ENCODE results near the gene THOC7. TPM values are rescaled to one million over a fixed set of nuclear protein-coding genes. Genes with fewer than 3 reads are reported as not detected.

The THOC7 gene
- total RNA-seq, 2 donors from 2014 or later: 24.4 to 55.9 TPM

GRCh38 chr3:63905731-63906620 is 42.4 kb upstream of the THOC7 start:
- Histone ChIP-seq H3K36me3 (no peaks in the 10 kb centered on the region), H3K27ac (no peak overlapping the region), H3K4me1 (replicated peaks) (no peaks in the 10 kb centered on the region), H3K27me3 (replicated peaks; ENCODE audit: insufficient read depth) (no peaks in the 10 kb centered on the region), H3K9me3 (no peaks in the 10 kb centered on the region), H3K4me3 (no peak overlapping the region)
- 89% methylated on average over 4 of the region's 4 CpGs for WGBS
- intact Hi-C loops (cut with DNase I): no loop called here
- no peak for TF ChIP-seq POLR2AphosphoS5 (IDR thresholded peaks at IDR 0.05)
- TF ChIP-seq POLR2A (IDR thresholded peaks at IDR 0.05): no peak
- TF ChIP-seq CTCF (IDR thresholded peaks at IDR 0.05): no peak
- no peak for DNase-seq (ENCODE audit: low spot score)

GRCh38 chr3:63900459-63900858 is 36.9 kb upstream of the THOC7 start:
- Histone ChIP-seq H3K9me3 (no peaks in the 10 kb centered on the region), H3K4me3 (no peak overlapping the region), H3K4me1 (replicated peaks) (peaks cover 2% of the 10 kb centered on the region), H3K27ac (no peak overlapping the region), H3K27me3 (replicated peaks; ENCODE audit: insufficient read depth) (no peaks in the 10 kb centered on the region), H3K36me3 (no peaks in the 10 kb centered on the region)
- WGBS: 35% methylated on average over 2 of the region's 2 CpGs
- intact Hi-C loops (cut with DNase I): no loop called here
- DNase-seq (ENCODE audit: low spot score): no peak
- no peak for TF ChIP-seq CTCF (IDR thresholded peaks at IDR 0.05)

GRCh38 chr3:63900010-63900409 is 36.4 kb upstream of the THOC7 start:
- DNase-seq (ENCODE audit: low spot score): no peak
- WGBS: 91% methylated on average over 5 of the region's 5 CpGs

GRCh38 chr3:63896332-63897030 is 32.9 kb upstream of the THOC7 start:
- TF ChIP-seq POLR2AphosphoS5 (IDR thresholded peaks at IDR 0.05): no peak
- TF ChIP-seq CTCF (IDR thresholded peaks at IDR 0.05): no peak
- no peak for TF ChIP-seq POLR2A (IDR thresholded peaks at IDR 0.05)
- WGBS: 63% methylated on average over 1 of the region's 1 CpG
- H3K27ac ChIP-seq: no peak overlapping the region
- intact Hi-C loops (cut with DNase I): no loop called here
- H3K4me1 ChIP-seq (replicated peaks): peaks cover 2% of the 10 kb centered on the region
- DNase-seq (ENCODE audit: low spot score): no peak
- no peaks in the 10 kb centered on the region for H3K27me3 ChIP-seq (replicated peaks; ENCODE audit: insufficient read depth)
- H3K36me3 ChIP-seq: no peaks in the 10 kb centered on the region
- H3K9me3 ChIP-seq: no peaks in the 10 kb centered on the region
- no peak overlapping the region for H3K4me3 ChIP-seq

More at GRCh38 chr3:63900010-63900409, 36.4 kb upstream of the THOC7 start:
- H3K27me3 ChIP-seq (replicated peaks; ENCODE audit: insufficient read depth): no peaks in the 10 kb centered on the region
- H3K9me3 ChIP-seq: no peaks in the 10 kb centered on the region
- intact Hi-C loops (cut with DNase I): no loop called here
- H3K4me3 ChIP-seq: no peak overlapping the region
- no peak overlapping the region for H3K27ac ChIP-seq
- H3K36me3 ChIP-seq: no peaks in the 10 kb centered on the region
- TF ChIP-seq POLR2A (IDR thresholded peaks at IDR 0.05): no peak
- TF ChIP-seq POLR2AphosphoS5 (IDR thresholded peaks at IDR 0.05): no peak
- no peak for TF ChIP-seq CTCF (IDR thresholded peaks at IDR 0.05)
- peaks cover 2% of the 10 kb centered on the region for H3K4me1 ChIP-seq (replicated peaks)
